GM18507 (cell line): ENCODE results near the gene PRKCB.

Source experiments
- DNase-seq: peaks from one replicate; pipeline ENCODE4 v3.0.0; 2011; ENCODE audit warnings: low read depth; ENCODE audit not compliant: insufficient read length; ENCODE audit errors: extremely low spot score
- FAIRE-seq: peaks from 2 replicates; lab custom pipeline; 2011; peaks lifted over from hg19 to GRCh38; lab: Jason Lieb, UNC

PRKCB gene

DNA sequence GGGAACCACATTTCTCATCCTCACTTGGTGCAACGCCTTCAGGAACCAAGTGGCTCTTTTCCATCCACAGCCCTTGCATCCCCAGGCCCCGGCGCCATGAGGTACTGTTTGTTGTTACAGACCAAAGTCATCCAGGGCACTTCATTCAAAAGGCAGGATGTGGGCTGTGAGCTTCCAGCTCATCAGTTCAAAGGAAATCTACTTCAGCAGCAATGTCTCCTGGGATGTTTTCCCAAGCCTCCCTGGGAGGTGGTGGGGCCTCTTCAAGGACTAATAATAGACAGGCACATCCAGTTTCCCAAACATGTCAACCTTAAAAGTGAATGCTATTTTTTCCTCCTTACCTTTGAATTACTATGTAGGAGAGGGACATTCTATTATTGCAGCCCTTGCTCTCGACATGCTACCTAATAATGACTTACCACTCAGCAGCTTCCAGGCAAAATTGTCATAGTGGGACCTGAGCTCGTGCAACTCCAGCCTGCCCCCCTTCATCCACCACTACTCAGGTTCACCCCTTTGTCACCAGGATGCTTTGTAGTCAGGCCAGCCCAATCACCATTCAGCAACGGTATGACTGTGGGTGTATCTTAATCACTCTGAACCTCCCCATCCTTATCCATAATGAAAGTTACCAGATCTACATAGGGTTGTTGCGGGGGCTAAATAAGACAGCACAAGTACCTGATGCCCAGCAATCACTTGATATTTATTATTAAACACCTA lies 1.7 kb upstream of the PRKCB start:
- DNase-seq (no peak), FAIRE-seq (no peak)

DNA sequence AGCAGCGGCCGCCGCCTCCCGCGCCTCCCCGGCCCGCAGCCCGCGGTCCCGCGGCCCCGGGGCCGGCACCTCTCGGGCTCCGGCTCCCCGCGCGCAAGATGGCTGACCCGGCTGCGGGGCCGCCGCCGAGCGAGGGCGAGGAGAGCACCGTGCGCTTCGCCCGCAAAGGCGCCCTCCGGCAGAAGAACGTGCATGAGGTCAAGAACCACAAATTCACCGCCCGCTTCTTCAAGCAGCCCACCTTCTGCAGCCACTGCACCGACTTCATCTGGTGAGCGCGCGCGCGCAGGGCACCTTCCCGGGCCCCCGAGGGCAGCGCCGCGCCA lies 258 bp downstream of the PRKCB start:
- no peak for DNase-seq
- FAIRE-seq, result no peak

DNA sequence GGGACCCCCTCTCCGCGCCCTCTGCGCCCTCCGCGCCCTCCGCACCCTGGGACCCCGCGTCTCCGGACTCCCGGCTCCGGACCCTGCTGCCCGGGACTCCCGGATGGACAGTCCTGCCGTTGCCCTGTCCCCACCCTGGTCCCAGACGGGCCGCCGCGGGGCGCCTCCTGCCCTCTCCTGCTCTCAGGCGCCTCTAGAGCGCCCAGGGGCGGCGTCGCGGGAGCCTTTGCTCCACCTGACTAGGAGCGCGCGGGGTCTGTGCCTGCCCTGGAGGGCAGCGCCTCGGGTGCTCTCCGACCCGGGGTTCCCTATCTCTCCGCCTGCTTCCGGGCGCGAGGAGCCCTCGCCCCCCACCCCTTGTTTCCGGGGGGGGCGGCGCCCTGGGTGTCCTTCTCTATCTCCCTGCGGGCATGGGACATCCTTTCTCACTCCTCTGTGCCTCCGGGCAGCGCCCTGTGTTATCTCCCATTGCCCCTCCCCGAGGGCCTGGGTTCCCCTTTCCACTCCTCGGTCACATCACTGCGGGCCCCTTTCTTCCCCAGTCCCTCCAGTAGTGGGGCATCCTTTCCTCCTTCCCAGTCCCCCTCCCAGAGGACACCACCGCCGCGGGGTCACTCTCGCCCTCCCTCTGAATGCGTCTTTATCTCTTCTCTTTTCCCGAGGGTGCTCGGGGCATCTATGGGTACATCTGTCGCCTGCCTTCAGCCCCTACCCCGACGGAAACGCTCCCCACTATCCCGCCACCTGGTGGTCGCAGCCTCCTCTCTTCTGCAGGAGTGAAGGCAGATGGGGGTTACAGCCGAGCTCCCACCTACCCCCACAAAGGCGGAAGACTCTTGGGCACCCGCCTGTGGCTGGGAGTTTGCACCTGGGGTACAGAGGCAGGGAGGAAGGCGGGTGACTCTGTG lies 875 bp downstream of the PRKCB start:
- DNase-seq (peak; percentile 17), FAIRE-seq (peak; percentile 35)

DNA sequence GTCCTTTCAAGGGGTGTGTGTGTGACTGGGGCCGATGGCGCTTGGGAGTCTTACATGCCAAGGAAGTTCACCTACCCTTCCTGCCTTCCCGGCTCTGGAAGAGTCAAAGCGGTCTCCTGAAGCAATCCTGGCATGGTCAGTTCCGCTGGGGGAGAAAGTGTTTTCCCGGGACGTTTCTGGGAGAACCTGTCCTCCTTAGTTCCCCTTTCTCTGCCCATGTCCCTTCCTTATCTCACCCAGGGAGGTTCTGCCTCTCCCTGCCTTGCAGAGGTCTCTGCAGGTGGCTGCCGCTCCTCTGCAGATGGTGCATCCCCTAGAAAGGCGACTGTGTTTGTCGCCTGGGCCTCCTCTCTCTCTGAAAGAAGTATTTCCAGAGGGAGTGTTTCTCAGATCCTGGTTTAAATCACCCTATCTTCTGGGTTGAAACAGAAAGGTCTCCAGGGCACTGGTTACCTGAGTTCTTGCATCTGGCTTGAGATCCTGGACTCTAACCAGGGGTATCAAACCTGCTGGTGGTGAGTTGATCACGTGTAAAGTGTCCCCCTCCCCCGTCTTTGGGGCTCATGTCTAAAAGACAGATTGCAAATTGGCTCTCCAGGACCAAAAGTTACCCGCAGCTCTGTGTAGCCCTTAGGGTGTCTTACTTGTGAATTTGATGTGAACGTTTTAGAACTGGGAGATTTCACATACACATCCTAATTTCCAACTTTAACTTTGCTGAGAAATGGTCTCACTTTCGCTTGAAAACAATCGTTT lies 1.9 kb downstream of the PRKCB start:
- FAIRE-seq (peak; percentile 55), DNase-seq (no peak)

DNA sequence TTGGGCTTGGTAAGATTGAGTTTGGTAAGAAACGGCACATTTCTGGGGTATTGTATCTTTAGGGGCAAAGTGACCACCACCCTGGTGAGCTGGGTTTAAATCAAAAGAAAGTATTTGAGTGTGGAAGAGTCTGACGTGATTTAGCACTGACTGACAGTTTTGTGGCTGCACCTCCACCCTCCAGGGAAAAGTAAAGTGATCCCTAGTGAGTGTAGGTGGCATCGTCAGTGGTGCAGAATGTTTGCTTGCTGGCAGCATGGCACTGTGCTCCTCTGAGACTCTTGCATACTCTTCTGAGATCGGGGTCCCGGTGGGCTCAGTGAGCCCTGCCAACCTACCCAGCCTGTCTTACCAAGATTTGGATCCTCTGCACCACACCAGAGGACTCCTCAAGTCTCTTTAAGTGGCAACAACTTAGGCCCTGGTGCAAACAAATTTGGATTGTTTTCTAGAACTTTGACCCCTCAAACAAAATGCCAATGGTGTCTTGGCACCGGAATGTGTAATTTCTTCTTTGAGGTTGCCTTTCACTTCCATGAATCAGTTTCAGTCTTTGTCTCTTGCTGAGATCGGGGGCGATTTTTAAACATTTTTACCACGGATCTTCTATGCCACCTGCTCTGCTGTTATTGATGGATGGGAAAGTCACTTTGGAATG lies 2.8 kb downstream of the PRKCB start:
- DNase-seq (no peak), FAIRE-seq (peak; percentile 62)

DNA sequence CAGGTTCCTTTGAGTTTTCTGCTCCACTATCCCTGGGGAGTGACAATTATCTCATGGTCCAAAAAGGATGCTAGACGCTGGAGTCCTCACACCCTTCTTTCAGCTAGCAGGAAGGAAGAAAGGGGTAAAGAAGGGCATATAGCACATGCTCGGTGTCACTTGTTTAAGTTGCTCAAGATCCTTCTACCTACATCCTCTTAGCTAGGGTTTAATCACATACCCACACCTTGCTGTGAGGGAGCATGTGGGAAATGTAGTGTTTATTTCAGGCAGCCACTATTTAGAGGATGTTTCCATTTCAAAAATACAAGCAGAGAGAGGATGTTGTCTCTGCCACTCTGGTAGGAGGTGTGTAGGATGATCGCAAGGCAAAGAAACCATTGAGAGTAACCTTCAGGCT lies 4.5 kb downstream of the PRKCB start:
- FAIRE-seq, result peak; percentile 86

DNA sequence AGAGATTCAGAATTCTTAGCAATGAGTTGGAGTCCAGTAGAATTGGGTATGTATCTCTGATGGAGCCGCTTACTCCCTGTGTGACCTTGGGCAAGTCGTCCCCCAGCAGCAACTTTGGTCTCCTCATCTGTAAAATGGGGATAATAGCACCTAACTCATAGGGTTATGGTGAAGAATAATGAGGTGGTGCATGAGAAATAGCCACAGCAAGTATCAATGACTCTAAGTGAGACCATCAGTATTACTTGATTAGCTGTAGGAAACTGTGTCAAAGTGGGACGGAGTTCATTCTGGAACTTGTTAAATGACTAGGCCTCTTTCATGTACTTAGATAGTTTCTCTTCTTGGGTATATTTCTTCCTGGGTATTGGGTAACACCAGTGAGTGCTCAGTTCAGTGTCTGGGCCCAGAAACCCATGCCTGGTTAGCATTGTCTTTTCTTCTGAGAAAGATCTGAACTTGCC lies 6.4 kb downstream of the PRKCB start:
- peak; percentile 42 for DNase-seq
- peak; percentile 96 for FAIRE-seq

More for the DNA sequence above, 4.5 kb downstream of the PRKCB start:
- DNase-seq, result no peak

DNA sequence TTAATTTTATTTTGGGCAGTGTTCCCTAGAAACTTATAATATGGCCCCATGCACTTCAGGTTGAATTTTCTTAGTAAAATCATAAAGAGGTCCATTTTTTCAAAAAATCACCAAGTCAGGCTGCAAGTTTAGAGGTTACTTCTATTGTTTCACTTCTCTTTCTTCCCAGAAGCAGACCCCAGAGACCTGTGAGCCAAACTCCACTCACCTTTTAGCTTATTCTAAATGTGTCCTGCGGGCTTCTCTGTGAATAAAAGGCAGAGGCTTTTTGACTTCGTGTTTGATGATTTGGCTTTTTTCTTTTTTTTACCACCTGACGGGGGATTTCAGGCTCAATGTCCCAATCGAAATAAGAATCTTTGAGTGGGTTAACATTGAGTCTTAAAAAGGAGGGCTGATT lies 7.4 kb downstream of the PRKCB start:
- FAIRE-seq (peak; percentile 92), DNase-seq (no peak)

DNA sequence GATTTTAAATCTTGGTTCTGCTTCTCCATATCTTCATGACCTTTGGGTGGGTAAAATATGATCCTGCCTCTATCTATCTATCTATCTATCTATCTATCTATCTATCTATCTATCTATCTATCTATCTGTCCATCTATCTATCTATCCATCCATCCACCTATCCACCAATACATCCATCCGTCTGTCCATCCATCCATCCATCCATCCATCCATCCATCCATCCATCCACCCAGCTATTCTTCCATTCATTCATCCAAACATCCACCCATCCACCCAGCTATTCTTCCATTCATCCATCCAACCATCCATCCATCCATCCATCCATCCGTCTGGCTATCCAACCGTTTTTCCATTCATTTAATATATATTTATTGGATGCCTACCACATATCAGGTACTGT lies 11.5 kb downstream of the PRKCB start:
- DNase-seq (no peak), FAIRE-seq (no peak)

DNA sequence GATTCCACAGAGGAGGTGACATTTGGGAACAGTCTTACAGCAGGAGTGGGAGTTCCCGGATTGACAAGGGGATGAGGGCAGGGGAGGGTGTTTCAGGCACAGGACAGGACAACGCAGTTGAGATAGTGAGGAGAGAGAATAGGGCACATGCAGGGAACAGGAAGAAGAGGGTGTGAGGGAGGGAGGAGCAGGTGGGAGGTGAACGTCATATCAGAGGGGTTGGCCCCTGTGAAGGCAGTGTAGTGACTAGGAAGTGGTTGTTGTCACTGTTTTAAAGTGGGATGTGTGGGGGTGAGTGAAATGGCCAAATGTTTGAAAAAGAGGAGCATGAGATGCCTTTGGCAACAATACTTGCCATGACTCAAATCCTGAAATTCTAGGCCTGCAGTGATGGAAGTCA lies 12.2 kb downstream of the PRKCB start:
- DNase-seq, result no peak
- FAIRE-seq, result peak; percentile 89

DNA sequence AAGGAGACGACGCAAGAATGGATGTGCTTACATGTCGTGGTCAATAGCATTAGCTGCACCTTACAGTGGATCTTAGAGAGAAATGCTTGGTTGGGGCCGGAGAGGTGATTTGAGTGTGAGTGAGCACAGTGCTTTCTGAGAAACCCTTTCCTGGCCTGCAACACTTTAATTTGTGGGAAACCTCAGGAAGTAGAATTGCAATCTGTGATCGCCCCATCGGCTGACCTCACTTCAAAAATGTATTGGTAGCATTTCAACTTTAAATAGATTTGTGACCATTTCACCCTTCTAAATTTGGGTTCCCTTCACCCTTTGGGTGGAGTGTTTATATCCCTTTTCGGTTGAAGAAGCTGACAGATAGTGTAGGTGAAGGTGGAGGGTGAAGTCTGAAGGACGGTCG lies 13.2 kb downstream of the PRKCB start:
- DNase-seq (no peak), FAIRE-seq (peak; percentile 85)

DNA sequence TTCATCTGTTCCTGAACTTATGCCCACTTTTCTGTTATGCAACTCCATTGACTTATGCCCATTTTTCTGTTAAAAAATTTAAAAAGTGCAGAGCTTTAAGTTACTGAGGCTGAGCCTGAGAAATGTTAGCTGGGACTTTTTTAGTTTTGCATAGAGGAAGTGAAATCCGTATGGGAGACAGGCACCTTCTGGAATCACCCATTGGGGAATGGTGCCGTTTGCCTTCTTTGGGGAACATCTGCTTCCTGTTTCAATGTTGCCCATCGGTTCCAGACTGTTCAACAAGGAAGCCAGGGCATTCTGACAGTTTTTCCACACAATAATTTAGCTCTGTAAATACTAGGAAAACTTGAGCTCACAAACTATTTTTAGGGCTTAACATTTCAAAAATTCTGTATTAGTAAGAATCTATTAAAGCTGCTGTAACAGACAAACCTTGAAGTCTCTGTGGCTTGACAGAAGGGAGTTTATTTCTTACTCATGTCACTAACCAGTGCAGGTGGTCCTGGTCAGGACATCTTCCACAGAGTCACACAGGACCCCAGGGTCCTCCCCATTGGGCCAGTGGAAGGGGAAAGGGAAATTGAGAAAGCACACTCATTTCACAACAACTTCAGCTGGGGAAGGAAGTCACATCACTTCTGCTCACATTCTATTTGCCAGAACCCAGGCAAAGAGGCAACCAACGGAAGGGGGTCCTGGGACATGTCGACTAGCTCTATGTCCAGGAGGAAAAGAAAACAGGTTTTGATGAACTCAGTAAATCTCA lies 17.2 kb downstream of the PRKCB start:
- DNase-seq (no peak), FAIRE-seq (peak; percentile 91)

DNA sequence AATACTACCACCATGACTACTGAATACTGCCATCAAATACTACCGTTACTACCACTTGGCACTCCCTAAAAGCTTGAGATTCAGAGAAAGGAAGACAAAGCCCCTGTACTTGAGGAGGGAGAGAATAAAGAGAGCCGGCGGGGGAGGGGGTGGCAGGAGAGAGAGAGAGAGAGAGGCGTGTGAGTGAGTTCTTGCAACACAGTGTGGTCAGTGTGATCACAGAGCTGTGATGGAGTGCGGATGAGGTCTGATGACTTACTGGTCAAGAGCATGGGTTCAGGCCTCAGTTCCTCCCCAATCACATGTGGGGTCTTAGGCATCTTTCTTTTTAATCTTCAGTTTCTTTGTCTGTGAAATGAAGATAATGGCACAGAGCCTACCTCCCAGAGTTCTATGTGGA lies 19.2 kb downstream of the PRKCB start:
- FAIRE-seq, result peak; percentile 60
- DNase-seq, result no peak

DNA sequence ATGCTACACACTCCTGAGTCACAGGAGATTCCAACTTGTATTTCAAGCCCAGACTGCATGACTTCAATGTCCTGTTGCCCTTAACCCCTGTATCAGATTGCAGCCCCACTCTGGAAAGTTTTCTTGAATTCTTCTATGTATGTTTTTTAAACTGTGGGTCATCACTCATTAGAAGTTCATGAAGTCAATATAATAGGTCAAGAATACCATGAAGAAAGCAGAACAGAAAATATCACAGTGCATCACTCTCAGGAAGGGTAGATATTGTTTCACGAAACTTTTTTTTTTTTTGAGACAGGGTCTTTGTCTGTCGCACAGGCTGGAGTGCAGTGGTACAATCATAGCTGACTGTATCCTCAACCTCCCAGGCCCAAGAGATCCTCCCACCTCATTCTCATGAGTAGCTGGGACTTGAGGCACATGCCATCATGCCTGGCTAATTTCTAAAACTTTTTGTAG lies 20.5 kb downstream of the PRKCB start:
- DNase-seq (no peak), FAIRE-seq (peak; percentile 78)

DNA sequence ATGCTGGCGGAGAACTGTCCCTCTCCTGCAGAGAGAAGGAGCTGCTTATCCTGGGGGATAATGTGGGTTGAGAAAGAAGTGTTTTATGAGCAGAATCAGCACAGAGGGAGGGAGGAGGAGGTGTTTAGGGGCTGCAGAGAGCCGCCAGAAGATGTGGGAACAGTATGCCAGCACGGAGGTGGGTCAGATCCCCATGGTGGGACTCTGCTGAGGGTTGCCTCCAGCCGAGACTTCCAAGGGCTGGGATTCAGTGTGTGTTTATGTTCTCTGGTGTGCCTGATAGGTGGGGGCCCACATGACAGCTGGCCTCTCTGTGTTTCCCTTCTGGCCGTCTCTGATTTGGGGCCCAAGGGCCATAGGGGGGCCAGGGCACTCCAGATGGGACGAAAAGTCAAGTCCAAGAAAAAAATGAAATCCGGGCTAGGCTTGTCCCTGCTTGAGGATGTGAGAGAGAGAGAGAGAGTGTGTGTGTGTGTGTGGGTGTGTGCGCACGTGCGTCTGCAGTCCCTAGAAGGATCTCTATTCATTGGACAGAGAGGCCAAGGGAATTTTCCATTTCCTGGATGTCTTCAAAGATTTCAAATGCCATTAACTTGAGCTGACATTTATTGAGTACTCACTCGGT lies 21.6 kb downstream of the PRKCB start:
- no peak for FAIRE-seq
- no peak for DNase-seq

DNA sequence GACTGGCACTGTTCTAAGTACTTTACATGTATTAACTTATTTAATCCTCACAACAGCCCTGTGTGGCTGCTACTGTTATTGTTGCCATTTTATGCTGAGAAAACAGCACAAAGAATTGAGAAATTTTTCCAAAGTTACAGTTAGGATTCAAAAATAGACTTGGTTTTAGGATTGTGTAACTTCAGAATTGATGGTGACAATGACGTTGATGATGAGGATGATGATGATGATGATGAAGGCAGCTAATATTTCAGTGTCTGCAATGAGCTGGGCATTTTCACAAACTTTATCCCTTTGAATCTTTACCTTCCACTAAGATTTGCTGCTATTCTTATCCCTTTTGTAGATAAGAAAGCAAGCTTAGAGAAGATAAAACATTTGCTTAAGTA lies 22.1 kb downstream of the PRKCB start:
- FAIRE-seq (no peak), DNase-seq (no peak)

DNA sequence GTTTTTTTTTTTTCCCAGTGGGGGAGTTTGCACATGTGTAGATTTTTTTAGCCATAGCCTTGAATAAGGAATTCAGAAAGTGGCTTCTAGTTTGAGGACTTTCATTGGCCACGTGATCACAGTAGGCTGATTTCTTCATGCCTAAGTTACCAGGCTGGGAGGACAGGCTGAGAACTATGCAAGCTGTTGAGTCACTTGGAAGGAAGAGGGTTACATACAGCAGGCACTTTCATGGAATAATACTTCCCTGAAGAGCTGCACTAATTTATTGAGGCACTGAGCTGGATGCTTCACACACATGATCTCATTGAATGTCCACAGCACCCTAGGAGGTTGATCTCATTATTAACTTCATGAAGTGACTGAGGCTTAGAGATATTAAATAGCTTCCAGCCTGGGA lies 22.8 kb downstream of the PRKCB start:
- no peak for FAIRE-seq
- no peak for DNase-seq

DNA sequence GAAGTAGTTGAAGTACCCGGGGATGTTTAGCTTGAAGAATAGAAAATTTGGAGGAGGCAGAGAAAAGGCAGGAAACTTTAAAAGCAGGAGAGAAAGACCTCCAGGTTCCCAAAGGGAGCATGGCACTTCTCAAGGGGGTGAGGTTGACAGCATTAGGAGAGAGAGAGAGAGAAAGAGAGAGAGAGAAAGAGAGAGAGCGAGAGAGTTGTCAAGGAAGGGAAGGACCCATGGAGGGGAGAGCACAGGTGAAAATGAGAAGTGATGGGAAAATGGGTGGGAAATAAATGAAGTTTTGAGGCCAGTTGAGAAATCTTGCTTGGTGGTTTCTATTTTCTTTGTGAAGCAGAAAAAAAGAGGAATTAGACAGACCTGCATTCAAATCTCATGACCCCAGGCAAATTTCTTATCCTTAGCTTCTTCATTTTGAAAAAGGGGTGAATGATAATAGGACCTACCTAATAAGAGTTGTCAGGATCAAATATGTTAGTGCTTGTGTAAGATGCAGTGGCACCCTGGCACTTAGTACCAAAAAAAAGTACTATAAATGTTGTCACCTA lies 24.0 kb downstream of the PRKCB start:
- FAIRE-seq (peak; percentile 80), DNase-seq (no peak)
